Common myeloid progenitor, CD34-positive (primary cell): Measurements from ENCODE around the gene GPR151. TPM values are rescaled to one million over a fixed set of nuclear protein-coding genes. Genes with fewer than 3 reads are reported as not detected.
"Not testable (repeated sequence)": the region's sequence is repeated elsewhere in the genome, so short reads cannot be mapped to it uniquely, and the experiment has no call there.

ENCODE experiments used
- CTCF ChIA-PET: fragments of 350-600 bp; sonication (Branson Sonifier 250); formaldehyde crosslinking; loops from one replicate; lab custom pipeline; 2021; ENCODE audit warnings: antibody characterized with exemption; lab: Charles Lee
- POLR2A ChIA-PET: fragments of 350-600 bp; sonication (Branson Sonifier 250); formaldehyde crosslinking; loops from one replicate; lab custom pipeline; 2021; ENCODE audit warnings: antibody characterized with exemption; lab: Charles Lee
- DNase-seq, 3 donors: peaks; one replicate each; pipeline versions ENCODE4 v3.0.0 to v3.0.0-alpha.2; 2013
- H3K27ac ChIP-seq, 2 experiments: 1 replicate in 1 of 2; 2 replicates in 1 of 2; pipeline ENCODE4 v1.7.0; 2013; ENCODE audit warnings: inconsistent platforms in 2 of 2, low read length in 2 of 2, mild to moderate bottlenecking in 2 of 2, low read depth in 1 of 2, moderate library complexity in 1 of 2; ENCODE audit not compliant: severe bottlenecking in 2 of 2, insufficient read depth in 1 of 2, poor library complexity in 1 of 2
- H3K27me3 ChIP-seq, 5 experiments: replicated peaks in 2 of 5; 1 replicate in 3 of 5; 2 replicates in 2 of 5; pipeline versions ENCODE4 v1.6.1 to v1.7.0; 2013; ENCODE audit warnings: low read length in 4 of 5, mild to moderate bottlenecking in 2 of 5, moderate library complexity in 2 of 5, inconsistent platforms in 1 of 5; ENCODE audit not compliant: insufficient read depth in 5 of 5, control insufficient read depth in 4 of 5
- H3K36me3 ChIP-seq, 4 experiments: 1 replicate in 2 of 4; 2 replicates in 2 of 4; pipeline versions ENCODE4 v1.6.1 to v1.7.0; 2013; ENCODE audit warnings: low read length in 3 of 4, control low read depth in 1 of 4, mild to moderate bottlenecking in 1 of 4; ENCODE audit not compliant: control insufficient read depth in 4 of 4, insufficient read depth in 4 of 4
- H3K4me1 ChIP-seq, 4 experiments: 1 replicate in 3 of 4; 2 replicates in 1 of 4; pipeline versions ENCODE4 v1.6.1 to v1.7.1; 2013; ENCODE audit warnings: low read length in 3 of 4, mild to moderate bottlenecking in 3 of 4, control low read depth in 1 of 4, inconsistent platforms in 1 of 4, moderate library complexity in 1 of 4; ENCODE audit not compliant: control insufficient read depth in 4 of 4, insufficient read depth in 4 of 4; ENCODE audit errors: control extremely low read depth in 1 of 4
- H3K4me3 ChIP-seq, 7 experiments: 1 replicate in 4 of 7; 2 replicates in 3 of 7; pipeline versions ENCODE4 v1.5.1 to v1.7.0; 2013; ENCODE audit warnings: mild to moderate bottlenecking in 7 of 7, low read length in 6 of 7, moderate library complexity in 6 of 7, inconsistent platforms in 2 of 7, low read depth in 2 of 7, control low read depth in 1 of 7; ENCODE audit not compliant: insufficient read depth in 4 of 7, control insufficient read depth in 1 of 7; ENCODE audit errors: extremely low read depth in 1 of 7
- H3K9me3 ChIP-seq, 5 experiments: 1 replicate in 4 of 5; 2 replicates in 1 of 5; pipeline versions ENCODE4 v1.6.1 to v1.7.1; 2013; ENCODE audit warnings: low read length in 4 of 5, mild to moderate bottlenecking in 2 of 5, inconsistent platforms in 1 of 5, low read depth in 1 of 5, moderate library complexity in 1 of 5; ENCODE audit not compliant: control insufficient read depth in 4 of 5, insufficient read depth in 2 of 5; ENCODE audit errors: control extremely low read depth in 1 of 5
- WGBS: methylation state at CpG from one replicate; pipeline ENCODE4 v1.1.5; 2013; ENCODE audit not compliant: insufficient coverage; 5-methylcytosine and 5-hydroxymethylcytosine counted together
- polyA plus RNA-seq: library from polyadenylated mRNA; unstranded; fragments of 120-200 nt; gene quantifications from one replicate; pipeline ENCODE4 v1.2.1, GENCODE V29; 2013

The GPR151 gene
- polyA plus RNA-seq: 0.01 TPM

DNA sequence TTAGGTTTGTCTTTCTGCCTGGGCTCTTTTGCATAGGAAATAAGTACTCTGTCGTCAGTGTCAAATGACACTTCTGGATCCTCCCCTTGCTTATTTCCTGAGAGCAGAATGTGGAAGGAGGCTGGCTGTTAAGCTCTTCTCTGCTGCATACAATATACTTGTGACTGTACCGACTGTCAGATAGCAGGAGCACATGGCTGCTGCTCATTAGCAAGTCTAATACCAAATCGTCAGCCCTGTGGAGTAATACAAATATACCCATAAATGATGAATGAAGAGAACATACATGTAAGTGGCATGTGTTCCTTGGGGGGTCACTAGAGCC, at the start of gene GPR151:
TSS of gene GPR151 (minus strand) at position 40 of the 325 bp plus-strand sequence. CDS start 77 bp downstream, outside the sequence.
- ChIA-PET POLR2A (no interaction called here), CTCF (interaction anchor here (1.4 to 2.3 kb wide), 4 partner anchors 11 to 18 kb away, joined by 3 to 7 read pairs (median 5); no protein-coding TSS in a partner anchor)
- Histone ChIP-seq H3K36me3 (peaks cover 0 to 12% (median 7%) of the 10 kb centered on the region in 4 experiments), H3K4me3 (no peak within 1 kb of the TSS), H3K4me1 (peaks cover 0 to 4% (median 0%) of the 10 kb centered on the region in 4 experiments), H3K9me3 (no peaks in the 10 kb centered on the region), H3K27me3 (no peaks in the 10 kb centered on the region), H3K27ac (no peak within 1 kb of the TSS)
- DNase-seq: peak in 2 of 3 donors; percentile 13 to 24
- 25% methylated on average over 1 of the region's 3 CpGs for WGBS

DNA sequence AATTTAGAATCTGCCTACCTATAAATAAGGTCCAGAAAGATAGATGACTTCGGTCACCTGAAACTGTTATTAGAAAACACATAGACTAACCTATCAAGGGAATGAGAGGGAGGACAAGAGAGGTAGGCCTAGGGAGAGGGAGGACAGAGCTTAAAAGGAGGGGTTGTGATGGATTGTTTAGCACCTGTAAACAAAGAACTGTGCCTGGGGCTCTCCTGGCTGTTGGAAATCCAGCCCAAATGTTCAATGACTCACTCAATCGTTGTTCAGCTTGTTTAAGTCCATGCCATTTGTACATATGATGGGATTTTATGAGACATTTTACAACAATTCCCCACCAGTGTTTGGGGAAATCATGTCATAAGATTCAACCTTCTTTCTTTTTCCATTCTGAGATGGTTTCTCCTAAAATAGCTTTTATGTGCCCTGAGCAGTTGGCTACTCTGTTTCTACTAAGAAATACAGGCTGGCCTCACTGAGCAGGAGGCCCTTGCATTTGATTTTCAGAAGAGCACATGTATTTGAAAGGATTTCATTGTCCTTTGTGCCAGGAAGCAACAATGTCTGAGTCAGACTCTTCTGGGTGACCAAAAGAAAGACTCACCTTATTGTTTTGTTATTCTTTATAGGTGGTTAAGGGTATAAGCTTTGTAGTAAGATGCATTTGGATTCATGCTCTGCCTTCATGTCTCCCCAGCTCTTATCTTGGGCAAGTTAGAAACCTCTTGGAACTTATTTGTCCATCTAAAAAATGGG, 48.2 kb upstream of the GPR151 start:
- Histone ChIP-seq H3K36me3 (no peaks in the 10 kb centered on the region), H3K27ac (no peak overlapping the region), H3K27me3 (peaks cover 0 to 1% (median 0%) of the 10 kb centered on the region in 5 experiments), H3K4me1 (no peaks in the 10 kb centered on the region), H3K9me3 (no peaks in the 10 kb centered on the region), H3K4me3 (no peak overlapping the region)
- CTCF ChIA-PET: interaction anchor here (1.1 to 1.5 kb wide), 4 partner anchors 11 to 405 kb away, joined by 3 to 6 read pairs (median 4); no protein-coding TSS in a partner anchor
- DNase-seq: no peak
- 93% methylated on average over 2 of the region's 2 CpGs for WGBS
- POLR2A ChIA-PET: no interaction called here

DNA sequence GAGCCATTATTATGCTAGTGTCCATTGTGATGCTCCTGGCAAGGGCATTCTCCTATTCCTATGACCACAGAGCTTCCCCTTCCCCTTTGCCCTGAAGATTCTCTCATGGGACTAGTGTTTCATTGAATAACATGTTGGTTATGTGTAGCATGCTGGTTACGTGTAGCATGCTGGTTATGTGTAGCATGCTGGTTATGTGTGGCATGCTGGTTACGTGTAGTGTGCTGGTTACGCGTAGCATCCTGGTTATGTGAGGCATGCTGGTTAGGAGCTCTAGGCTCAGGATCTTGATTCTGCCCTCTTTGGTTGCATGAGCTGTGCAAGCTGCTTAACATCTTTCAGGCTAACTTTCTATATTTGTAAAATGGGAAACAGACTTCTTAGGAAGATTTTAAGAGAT, 46.5 kb upstream of the GPR151 start:
- 96% methylated on average over 4 of the region's 4 CpGs for WGBS

DNA sequence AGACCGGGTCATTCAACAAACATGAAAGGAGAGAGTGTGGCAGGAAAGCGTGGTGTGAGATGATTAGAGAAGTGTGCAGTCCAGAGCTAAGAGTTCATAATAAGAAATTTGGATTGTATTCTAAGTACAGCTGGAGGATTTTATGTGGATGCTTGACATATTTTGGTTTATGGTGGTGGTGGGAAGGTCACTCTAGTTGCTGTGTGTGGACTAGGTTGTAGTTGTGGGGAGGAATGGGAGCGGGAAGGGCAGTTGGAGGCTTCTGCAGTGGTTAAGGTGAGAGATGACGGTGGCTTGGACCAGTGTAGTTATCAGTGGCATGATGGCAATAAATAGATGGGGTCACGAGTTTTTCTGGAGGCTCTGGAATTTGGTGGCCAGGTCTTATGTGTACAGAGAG, 45.7 kb upstream of the GPR151 start:
- Histone ChIP-seq H3K4me3 (no peak overlapping the region), H3K27me3 (peaks cover 0 to 1% (median 0%) of the 10 kb centered on the region in 5 experiments), H3K27ac (no peak overlapping the region), H3K9me3 (no peaks in the 10 kb centered on the region), H3K36me3 (no peaks in the 10 kb centered on the region), H3K4me1 (no peaks in the 10 kb centered on the region)
- ChIA-PET CTCF (interaction anchor here (1.2 kb wide), 1 partner anchor 405 kb away, joined by 4 read pairs; no protein-coding TSS in a partner anchor), POLR2A (interaction anchor here (0.7 kb wide), 1 partner anchor 28 kb away, joined by 3 read pairs; no protein-coding TSS in a partner anchor)
- WGBS: 96% methylated on average over 5 of the region's 5 CpGs
- no peak for DNase-seq

More for the DNA sequence above, 46.5 kb upstream of the GPR151 start:
- POLR2A ChIA-PET: no interaction called here
- CTCF ChIA-PET: interaction anchor here (0.7 to 1.2 kb wide), 2 partner anchors 32 to 404 kb away, joined by 3 to 4 read pairs; no protein-coding TSS in a partner anchor
- no peak for DNase-seq
- no peak overlapping the region for H3K4me3 ChIP-seq
- H3K9me3 ChIP-seq: no peaks in the 10 kb centered on the region
- no peaks in the 10 kb centered on the region for H3K4me1 ChIP-seq
- peaks cover 0 to 1% (median 0%) of the 10 kb centered on the region in 5 experiments for H3K27me3 ChIP-seq
- no peaks in the 10 kb centered on the region for H3K36me3 ChIP-seq
- H3K27ac ChIP-seq: no peak overlapping the region

DNA sequence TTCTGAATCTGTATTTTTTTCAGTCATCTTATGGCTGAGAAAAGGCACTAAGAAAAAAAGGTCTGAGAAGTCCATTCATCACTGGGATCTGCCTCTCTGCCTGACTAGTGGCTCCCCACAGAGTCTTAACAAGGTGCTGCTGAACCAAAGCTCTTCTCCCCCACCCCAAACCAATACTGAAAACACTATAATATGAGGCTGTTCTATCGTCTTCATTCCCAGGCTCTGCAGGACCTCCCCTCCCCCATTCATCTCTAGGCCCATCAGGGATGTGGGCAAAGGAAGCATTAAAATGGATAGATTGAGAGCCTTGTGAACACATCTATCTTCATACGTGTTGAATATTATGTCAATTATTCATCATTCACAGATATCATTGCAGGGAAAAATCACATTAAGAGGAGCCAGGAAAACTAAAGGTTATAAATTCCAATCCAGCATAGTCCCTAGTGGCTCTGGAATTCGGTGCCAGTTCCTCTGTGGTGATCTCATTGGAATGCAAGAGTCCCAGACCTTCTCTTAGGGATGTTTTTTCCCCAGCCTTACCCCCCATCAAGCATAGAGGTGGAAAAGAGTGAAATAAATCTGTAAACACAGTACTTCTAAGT, 44.3 kb upstream of the GPR151 start:
- Histone ChIP-seq H3K4me3 (no peak overlapping the region), H3K36me3 (no peaks in the 10 kb centered on the region), H3K4me1 (no peaks in the 10 kb centered on the region), H3K27me3 (peaks cover 0 to 1% (median 0%) of the 10 kb centered on the region in 5 experiments), H3K9me3 (no peaks in the 10 kb centered on the region), H3K27ac (no peak overlapping the region)
- ChIA-PET POLR2A (no interaction called here), CTCF (no interaction called here)
- no peak for DNase-seq
- WGBS: 100% methylated on average over 1 of the region's 3 CpGs

DNA sequence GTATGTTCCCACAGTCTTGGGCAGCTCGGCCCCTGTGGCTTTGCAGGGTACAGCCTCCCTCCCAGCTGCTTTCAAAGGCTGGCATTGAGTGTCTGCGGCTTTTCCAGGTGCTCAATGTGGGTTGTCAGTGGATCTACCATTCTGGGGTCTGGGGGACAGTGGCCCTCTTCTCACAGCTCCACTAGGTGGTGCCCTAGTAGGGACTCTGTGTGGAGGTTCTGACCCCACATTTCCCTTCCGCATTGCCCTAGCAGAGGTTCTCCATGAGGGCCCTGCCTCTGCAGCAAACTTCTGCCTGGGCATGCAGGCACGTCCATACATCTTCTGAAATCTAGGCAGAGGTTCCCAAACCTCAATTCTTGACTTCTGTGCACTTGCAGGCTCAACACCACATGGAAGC, 40.9 kb upstream of the GPR151 start:
- H3K27me3 ChIP-seq, H3K4me3 ChIP-seq, H3K9me3 ChIP-seq, POLR2A ChIA-PET, H3K27ac ChIP-seq, H3K4me1 ChIP-seq, DNase-seq, H3K36me3 ChIP-seq: not testable (repeated sequence)
- CTCF ChIA-PET: interaction anchor here (0.8 to 1.2 kb wide), 2 partner anchors 15 to 376 kb away, joined by 3 read pairs; no protein-coding TSS in a partner anchor
- WGBS: 91% methylated on average over 3 of the region's 4 CpGs
